ENCODE measurements around the gene VAV2. TPM values are rescaled to one million over a fixed set of nuclear protein-coding genes. Genes with fewer than 3 reads are reported as not detected.

The VAV2 gene
- total and polyA plus RNA-seq, 9 of the 15 experiments (the other 6 are each of a cell fraction or from before 2014, with no cell fraction given), result 0.01 to 2.7 (median 1.0) TPM; not detected in 1

GRCh38 chr9:133959966-133960567 is 32.1 kb downstream of the VAV2 start:
- no peak overlapping the region for H3K4me2 ChIP-seq (ENCODE audit: insufficient read depth, low read length)
- WGBS (ENCODE audit: insufficient coverage, low coverage, missing lambda C conversion rate), result 15% methylated on average over 18 of the region's 19 CpGs
- CTCF ChIA-PET (ENCODE audit: low intra/inter-chr PET ratio), result interaction anchor here (0.6 kb wide), 1 partner anchor 1381 kb away, joined by 5 read pairs; no protein-coding TSS in a partner anchor
- TF ChIP-seq CEBPB (tag; IDR thresholded peaks at IDR 0.05) (no peak), SETDB1 (IDR thresholded peaks at IDR 0.05; ENCODE audit: low read length) (no peak), SREBF1 (IDR thresholded peaks at IDR 0.05; ENCODE audit: borderline replicate concordance, low read depth, low read length) (no peak), HDGF (IDR thresholded peaks at IDR 0.05) (no peak), ARID3A (IDR thresholded peaks at IDR 0.05; ENCODE audit: borderline replicate concordance, low read depth, low read length) (no peak), MCM7 (IDR thresholded peaks at IDR 0.05) (no peak), MLX (CRISPR knock-in tag; conservative IDR thresholded peaks at IDR 0.05) (no peak), TEAD1 (CRISPR knock-in tag; IDR thresholded peaks at IDR 0.05) (no peak), ZNF592 (IDR thresholded peaks at IDR 0.05) (no peak), TARDBP (IDR thresholded peaks at IDR 0.05) (no peak), HDAC1 (IDR thresholded peaks at IDR 0.05) (no peak), CC2D1A (IDR thresholded peaks at IDR 0.05) (no peak), FOXA3 (CRISPR knock-in tag; conservative IDR thresholded peaks at IDR 0.05 in 1 of 2, IDR thresholded peaks at IDR 0.05 in 1 of 2) (no peak), MEIS2 (IDR thresholded peaks at IDR 0.05; ENCODE audit: partially characterized antibody) (no peak), MCM3 (IDR thresholded peaks at IDR 0.05) (no peak), ZNF507 (tag; conservative IDR thresholded peaks at IDR 0.05) (no peak), ZNF77 (CRISPR knock-in tag; IDR thresholded peaks at IDR 0.05) (no peak)

More at GRCh38 chr9:133959966-133960567, 32.1 kb downstream of the VAV2 start:
- Histone ChIP-seq H2AFZ (ENCODE audit: low read depth, low read length) (no peak overlapping the region), H3K27ac (ENCODE audit: extremely low read depth, low read depth, low read length) (no peak overlapping the region), H3K4me1 (replicated peaks in 1 of 2; ENCODE audit: control insufficient read depth in 2 of 2, insufficient read depth in 2 of 2, low read length in 2 of 2) (peaks cover 0 to 8% of the 10 kb centered on the region in 2 experiments; a peak in 2 of 5 replicates), H4K20me1 (replicated peaks; ENCODE audit: control insufficient read depth, insufficient read depth, low read length) (peaks cover 16% of the 10 kb centered on the region; the same call in 1 of the 2 replicates), H3K79me2 (ENCODE audit: control insufficient read depth, insufficient read depth, low read length) (no peaks in the 10 kb centered on the region), H3K36me3 (ENCODE audit: control insufficient read depth, insufficient read depth, low read length) (no peaks in the 10 kb centered on the region), H3K9me1 (ENCODE audit: control insufficient read depth, insufficient read depth, low read length) (peaks cover 4% of the 10 kb centered on the region), H3K9ac (ENCODE audit: insufficient read depth in 1 of 2, low read depth in 2 of 2, low read length in 2 of 2) (no peak overlapping the region), H3K27me3 (ENCODE audit: control insufficient read depth in 2 of 2, insufficient read depth in 2 of 2, low read length in 2 of 2) (peaks cover 9 to 49% of the 10 kb centered on the region in 2 experiments; a peak in 4 of 5 replicates), H3K9me3 (replicated peaks; ENCODE audit: control insufficient read depth, insufficient read depth, low read depth, low read length) (peaks cover 3% of the 10 kb centered on the region), H3K4me3 (no peak overlapping the region)
- FAIRE-seq, result no peak
- in situ Hi-C loops (cut with MboI) (no loop called here), intact Hi-C loops (cut with micrococcal nuclease) (no loop called here)
- DNase-seq (ENCODE audit: extremely low read depth in 1 of 4, low spot score in 3 of 4), result no peak
- POLR2A ChIA-PET, result no interaction called here
- no TSS peak for BruUV-seq (replicated peaks)
- ATAC-seq, result no peak

Data from K562 (cell line).